Fibroblast of lung (primary cell): Measurements from ENCODE around the gene BTBD9. TPM values are rescaled to one million over a fixed set of nuclear protein-coding genes. Genes with fewer than 3 reads are reported as not detected.

Source experiments
- DNase-seq, 2 donors: peaks; one replicate each; pipeline versions ENCODE4 v3.0.0 to v3.0.0-alpha.2; 2010; ENCODE audit warnings: low read depth in 2 of 2
- H2AFZ ChIP-seq: 2 replicates; pipeline ENCODE4 v1.5.1; 2012; ENCODE audit warnings: low read length, control low read depth, inconsistent platforms
- H3K27ac ChIP-seq: 2 replicates; pipeline ENCODE4 v1.5.1; 2011; ENCODE audit warnings: low read length, control low read depth; ENCODE audit not compliant: insufficient read depth
- H3K27me3 ChIP-seq: 2 replicates; pipeline ENCODE4 v1.5.1; 2011; ENCODE audit warnings: mild to moderate bottlenecking, low read length; ENCODE audit not compliant: control insufficient read depth, insufficient read depth
- H3K36me3 ChIP-seq: 2 replicates; pipeline ENCODE4 v1.5.1; 2011; ENCODE audit warnings: low read length; ENCODE audit not compliant: control insufficient read depth, insufficient read depth
- H3K4me1 ChIP-seq: 2 replicates; pipeline ENCODE4 v1.5.1; 2011; ENCODE audit warnings: low read length; ENCODE audit not compliant: control insufficient read depth, insufficient read depth; ENCODE audit errors: extremely low read depth
- H3K4me2 ChIP-seq: 2 replicates; pipeline ENCODE4 v1.5.1; 2011; ENCODE audit warnings: low read length, control low read depth; ENCODE audit not compliant: insufficient read depth; ENCODE audit errors: extremely low read depth
- H3K4me3 ChIP-seq, 4 experiments: fragments of 200-600 bp in 1 of 4; sonication (generic) in 1 of 4; replicated peaks in 1 of 4; 2 replicates each; pipeline ENCODE4 v1.5.1; 2011 to 2016; ENCODE audit warnings: low read length in 4 of 4, low read depth in 3 of 4, mild to moderate bottlenecking in 3 of 4, control low read depth in 2 of 4, inconsistent platforms in 1 of 4, mixed read lengths in 1 of 4; ENCODE audit not compliant: insufficient read depth in 1 of 4; ENCODE audit errors: control extremely low read depth in 1 of 4
- H3K79me2 ChIP-seq: 2 replicates; pipeline ENCODE4 v1.5.1; 2012; ENCODE audit warnings: mild to moderate bottlenecking, low read length, inconsistent platforms; ENCODE audit not compliant: control insufficient read depth, insufficient read depth
- H3K9ac ChIP-seq: 2 replicates; pipeline ENCODE4 v1.5.1; 2011; ENCODE audit warnings: mild to moderate bottlenecking, low read length, control low read depth; ENCODE audit not compliant: insufficient read depth
- H3K9me3 ChIP-seq: 2 replicates; pipeline ENCODE4 v1.5.1; 2012; ENCODE audit warnings: low read depth, low read length; ENCODE audit not compliant: control insufficient read depth, insufficient read depth
- H4K20me1 ChIP-seq: 2 replicates; pipeline ENCODE4 v1.5.1; 2011; ENCODE audit warnings: low read length; ENCODE audit not compliant: control insufficient read depth, insufficient read depth; ENCODE audit errors: extremely low read depth
- CTCF ChIP-seq, 2 donors: IDR thresholded peaks in 1 of 2; conservative IDR thresholded peaks in 1 of 2; 1 replicate in 1 of 2; 2 replicates in 1 of 2; pipeline ENCODE4 v1.5.1; 2011 to 2012; ENCODE audit warnings: low read length in 2 of 2, control low read depth in 1 of 2, inconsistent platforms in 1 of 2, low read depth in 1 of 2, mild to moderate bottlenecking in 1 of 2
- EZH2 ChIP-seq: IDR thresholded peaks from 2 replicates; pipeline ENCODE4 v1.5.1; 2012; ENCODE audit warnings: low read length, control low read depth, mild to moderate bottlenecking; ENCODE audit errors: missing control alignments
- polyA plus RNA-seq, 2 donors: library from polyadenylated mRNA; depleted of rRNA in 1 of 2; stranded (reverse) in 1 of 2; unstranded in 1 of 2; fragments of >200 nt; gene quantifications; 2 replicates each; pipeline ENCODE4 v1.2.1, GENCODE V29; 2011 to 2012; ENCODE audit warnings: missing spikeins in 1 of 2
- total RNA-seq: library from RNA; depleted of rRNA; stranded (reverse); fragments of >200 nt; gene quantifications from 2 replicates; pipeline ENCODE4 v1.2.1, GENCODE V29; 2014

BTBD9 gene
- total and polyA plus RNA-seq, 2 donors (not counting 1 experiment from before 2014, with no cell fraction given), result 7.7 to 13.4 TPM

GRCh38 chr6:38603966-38604365, 35.8 kb downstream of the BTBD9 start:
- H3K4me3 ChIP-seq, result no peak overlapping the region
- H3K27ac ChIP-seq, result no peak overlapping the region
- no peak overlapping the region for H3K9ac ChIP-seq
- H2AFZ ChIP-seq, result no peak overlapping the region
- H3K4me2 ChIP-seq, result no peak overlapping the region
- DNase-seq, result peak; percentile 11 to 59
- H3K79me2 ChIP-seq, result no peaks in the 10 kb centered on the region
- peaks cover 4% of the 10 kb centered on the region for H3K4me1 ChIP-seq
- TF ChIP-seq CTCF (conservative IDR thresholded peaks at IDR 0.05 in 1 of 2, IDR thresholded peaks at IDR 0.05 in 1 of 2; ENCODE audit: low read depth in 1 of 2, low read length in 2 of 2) (no peak), EZH2 (no peak)
- no peaks in the 10 kb centered on the region for H4K20me1 ChIP-seq
- no peaks in the 10 kb centered on the region for H3K9me3 ChIP-seq
- no peaks in the 10 kb centered on the region for H3K27me3 ChIP-seq
- no peaks in the 10 kb centered on the region for H3K36me3 ChIP-seq

GRCh38 chr6:38603496-38603895, 36.2 kb downstream of the BTBD9 start:
- TF ChIP-seq CTCF (conservative IDR thresholded peaks at IDR 0.05 in 1 of 2, IDR thresholded peaks at IDR 0.05 in 1 of 2; ENCODE audit: low read depth in 1 of 2, low read length in 2 of 2), result no peak
- TF ChIP-seq EZH2, result no peak

GRCh38 chr6:38599966-38600550, 39.7 kb downstream of the BTBD9 start:
- Histone ChIP-seq H3K27ac (no peak overlapping the region), H3K36me3 (no peaks in the 10 kb centered on the region), H4K20me1 (no peaks in the 10 kb centered on the region), H3K4me1 (peaks cover 4% of the 10 kb centered on the region), H2AFZ (no peak overlapping the region), H3K27me3 (no peaks in the 10 kb centered on the region), H3K9me3 (no peaks in the 10 kb centered on the region), H3K4me3 (no peak overlapping the region), H3K79me2 (no peaks in the 10 kb centered on the region), H3K9ac (no peak overlapping the region), H3K4me2 (no peak overlapping the region)
- DNase-seq, result no peak
- TF ChIP-seq CTCF (conservative IDR thresholded peaks at IDR 0.05 in 1 of 2, IDR thresholded peaks at IDR 0.05 in 1 of 2; ENCODE audit: low read depth in 1 of 2, low read length in 2 of 2) (no peak), EZH2 (no peak)

More at GRCh38 chr6:38603496-38603895, 36.2 kb downstream of the BTBD9 start:
- Histone ChIP-seq H2AFZ (no peak overlapping the region), H3K79me2 (no peaks in the 10 kb centered on the region), H3K27ac (no peak overlapping the region), H3K27me3 (no peaks in the 10 kb centered on the region), H3K9ac (no peak overlapping the region), H3K4me1 (peaks cover 4% of the 10 kb centered on the region), H4K20me1 (no peaks in the 10 kb centered on the region), H3K9me3 (no peaks in the 10 kb centered on the region), H3K4me2 (no peak overlapping the region), H3K36me3 (no peaks in the 10 kb centered on the region), H3K4me3 (no peak overlapping the region)
- no peak for DNase-seq
